Stimulated activated CD4-positive, alpha-beta T cell treated with anti-CD3 and anti-CD28 coated beads, Interleukin-2, amount 100 ng/mL, for 4 hours (primary cell): ENCODE measurements around the gene SHISA3.

Experiments used
- DNase-seq: peaks from one replicate; pipeline ENCODE4 v3.0.0-alpha.2; 2020; ENCODE audit warnings: low read depth

SHISA3 gene

GRCh38 chr4:42391981-42392380 lies 5.3 kb upstream of the SHISA3 start:
- DNase-seq, result no peak

- no peak for DNase-seq
Observed at GRCh38 chr4:42392436-42392835, 4.9 kb upstream of the SHISA3 start.

- DNase-seq, result no peak
Observed at GRCh38 chr4:42395595-42395994, 1.7 kb upstream of the SHISA3 start.

GRCh38 chr4:42396361-42396751 lies 932 bp upstream of the SHISA3 start:
- no peak for DNase-seq

- DNase-seq, result no peak
Observed at GRCh38 chr4:42397635-42398170, 415 bp downstream of the SHISA3 start.

- DNase-seq, result no peak
Observed at GRCh38 chr4:42398171-42398870, 1.0 kb downstream of the SHISA3 start.

- no peak for DNase-seq
Observed at GRCh38 chr4:42398871-42399331, 1.6 kb downstream of the SHISA3 start.

DNA sequence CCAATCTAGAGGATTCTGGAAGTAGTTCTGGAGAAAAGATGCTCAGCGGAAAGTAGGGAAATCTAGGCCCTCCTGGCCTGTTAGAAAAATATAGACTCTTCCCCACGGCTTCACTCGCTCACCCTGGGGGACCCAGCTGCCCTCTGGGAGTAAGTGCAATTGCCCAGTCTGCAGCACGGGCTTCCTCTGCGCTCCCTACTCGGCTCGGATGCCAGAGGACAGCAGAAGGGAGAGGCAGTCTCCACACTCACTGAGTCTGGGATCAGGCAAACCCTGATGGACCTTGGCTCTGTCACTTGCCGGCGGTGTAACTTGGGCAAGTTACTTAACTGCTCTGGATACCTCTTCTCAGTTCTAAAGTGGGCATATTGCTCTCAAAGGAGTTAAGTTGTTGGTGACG lies 2.1 kb downstream of the SHISA3 start:
- DNase-seq, result no peak

- no peak for DNase-seq
Observed at GRCh38 chr4:42401171-42401570, 3.9 kb downstream of the SHISA3 start.

DNA sequence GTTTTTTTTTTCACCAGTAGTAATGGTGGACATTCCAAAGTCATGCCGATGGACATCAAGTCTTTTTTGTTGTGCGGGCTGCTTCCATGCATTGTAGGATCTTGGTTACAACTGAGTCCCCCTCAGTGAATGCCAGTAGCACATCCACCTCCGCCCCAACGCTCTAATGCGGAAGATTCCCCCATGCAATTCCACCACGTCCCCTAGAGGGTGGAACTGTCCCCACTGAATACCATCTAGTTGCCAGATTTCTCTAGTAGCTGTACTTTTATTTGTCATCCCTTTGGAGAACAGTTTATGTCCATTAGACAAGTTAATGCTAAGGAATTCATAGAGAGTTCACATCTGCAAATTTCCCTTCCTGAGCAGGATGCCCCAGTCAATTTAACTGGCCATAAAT lies 6.7 kb downstream of the SHISA3 start:
- no peak for DNase-seq

GRCh38 chr4:42410446-42410845 lies 13.2 kb downstream of the SHISA3 start:
- no peak for DNase-seq

GRCh38 chr4:42411803-42412202 lies 14.5 kb downstream of the SHISA3 start:
- DNase-seq, result no peak

GRCh38 chr4:42412251-42412650 lies 15.0 kb downstream of the SHISA3 start:
- DNase-seq, result no peak

- DNase-seq, result no peak
Observed at GRCh38 chr4:42415281-42415680, 18.0 kb downstream of the SHISA3 start.

GRCh38 chr4:42416017-42416416 lies 18.7 kb downstream of the SHISA3 start:
- DNase-seq, result no peak

DNA sequence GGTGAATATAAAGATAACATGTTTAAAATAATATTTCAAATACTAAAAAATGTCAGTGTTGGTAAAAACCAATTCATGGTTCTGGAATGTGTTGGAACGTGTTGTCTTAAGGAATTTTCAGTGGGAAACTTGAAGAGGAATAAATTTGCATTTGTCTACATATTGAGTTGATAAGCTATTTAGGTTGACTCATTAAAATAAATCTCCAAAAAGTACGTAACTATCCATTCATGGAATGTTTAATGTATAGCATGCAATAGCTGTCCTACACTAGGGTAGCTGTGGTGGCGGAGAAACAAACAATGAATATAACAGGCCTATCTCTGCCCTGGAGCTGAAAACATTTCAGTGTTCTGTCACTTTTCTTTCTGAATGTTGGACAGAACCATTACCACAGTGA lies 20.3 kb downstream of the SHISA3 start:
- no peak for DNase-seq

GRCh38 chr4:42420140-42420539 lies 22.9 kb downstream of the SHISA3 start:
- no peak for DNase-seq

DNA sequence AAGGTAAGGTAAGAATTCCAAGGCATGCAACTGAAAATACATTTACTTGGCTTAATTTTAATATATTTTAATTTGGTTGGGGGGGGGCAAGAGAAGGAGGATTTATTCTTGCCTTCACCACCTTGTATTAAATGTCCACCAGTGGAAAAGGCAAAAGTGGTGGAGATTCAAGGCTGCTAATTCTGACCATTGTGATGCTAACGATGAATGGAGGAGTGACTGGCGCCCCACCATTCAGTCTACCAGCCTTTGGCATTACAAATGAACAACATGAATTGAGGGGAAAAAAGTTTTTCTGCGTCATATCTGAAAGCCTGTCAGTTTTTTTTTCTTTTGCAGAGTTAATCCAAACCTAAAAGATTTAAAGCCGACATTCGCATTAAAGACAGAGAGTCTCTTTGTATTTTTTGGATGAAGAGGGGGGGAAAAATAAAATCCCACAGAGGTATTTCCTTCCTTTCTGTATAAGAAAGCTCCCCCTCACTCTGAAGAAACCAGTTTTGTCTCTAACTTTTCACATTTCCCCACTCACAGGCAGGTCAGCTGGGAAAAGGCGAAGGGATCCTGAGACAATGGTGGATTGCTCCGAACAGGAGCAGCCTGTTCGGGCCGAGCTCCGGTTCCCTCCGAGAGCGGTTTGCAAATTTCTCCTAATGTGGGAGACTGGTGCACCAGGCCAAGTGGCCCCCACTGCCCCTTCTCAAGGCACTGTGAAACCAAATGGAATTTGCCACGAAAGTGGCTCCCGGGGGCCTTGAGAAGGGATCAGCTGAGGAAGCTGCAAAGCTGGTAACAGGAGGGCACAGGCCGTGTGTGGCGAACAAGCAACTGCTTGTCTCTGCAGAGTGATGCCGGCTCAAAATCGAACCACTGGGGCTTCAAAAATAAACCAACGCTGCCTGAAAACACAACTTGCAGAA lies 28.1 kb downstream of the SHISA3 start:
- no peak for DNase-seq

DNA sequence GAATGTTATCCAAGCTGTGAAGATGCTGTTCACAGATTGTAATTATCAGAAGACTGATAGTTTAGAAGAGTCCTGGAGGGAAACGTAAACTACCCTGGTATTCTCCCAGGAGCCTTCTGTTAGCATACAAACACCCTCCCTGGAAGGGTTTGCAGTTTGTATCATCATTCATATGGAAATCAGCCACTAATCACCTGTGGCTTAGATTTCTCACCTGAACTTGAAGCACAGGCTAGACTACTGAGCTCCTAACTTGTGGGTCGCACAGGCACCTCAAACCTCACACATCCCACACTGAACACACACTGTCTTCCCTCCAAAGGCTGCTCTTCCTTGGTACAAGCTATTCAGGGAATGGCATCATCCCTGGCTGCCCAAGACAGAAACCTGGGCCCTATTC lies 30.7 kb downstream of the SHISA3 start:
- no peak for DNase-seq

DNA sequence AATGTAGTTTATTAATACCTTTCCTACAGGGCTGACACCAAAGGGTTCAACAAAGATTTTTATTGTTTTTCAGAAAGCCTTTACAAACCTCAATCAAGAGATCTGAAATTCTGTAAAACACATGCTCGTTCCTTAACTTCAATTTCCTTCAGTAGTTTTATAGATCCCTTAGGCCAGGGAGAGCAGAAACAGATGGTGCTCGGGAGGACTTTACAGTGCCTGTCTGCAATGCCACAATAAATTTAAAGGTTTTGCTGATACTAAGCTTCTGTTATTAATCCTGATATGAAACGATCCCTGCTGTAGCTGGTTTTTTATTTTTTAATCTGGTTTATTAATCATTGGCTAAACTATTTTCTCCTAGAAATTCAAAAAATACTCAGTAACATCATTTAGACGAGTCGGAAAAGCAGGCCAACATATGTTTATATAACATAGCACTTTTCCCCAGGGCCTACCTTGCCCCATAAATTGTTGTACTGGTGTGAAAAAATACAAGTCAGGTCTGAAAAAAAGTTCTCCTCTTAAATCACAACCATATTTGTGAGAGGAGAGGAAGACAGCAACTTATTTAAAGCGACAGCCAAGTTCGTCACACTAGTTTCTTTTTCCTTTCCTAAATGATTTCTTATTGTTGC lies 39.8 kb downstream of the SHISA3 start:
- no peak for DNase-seq

DNA sequence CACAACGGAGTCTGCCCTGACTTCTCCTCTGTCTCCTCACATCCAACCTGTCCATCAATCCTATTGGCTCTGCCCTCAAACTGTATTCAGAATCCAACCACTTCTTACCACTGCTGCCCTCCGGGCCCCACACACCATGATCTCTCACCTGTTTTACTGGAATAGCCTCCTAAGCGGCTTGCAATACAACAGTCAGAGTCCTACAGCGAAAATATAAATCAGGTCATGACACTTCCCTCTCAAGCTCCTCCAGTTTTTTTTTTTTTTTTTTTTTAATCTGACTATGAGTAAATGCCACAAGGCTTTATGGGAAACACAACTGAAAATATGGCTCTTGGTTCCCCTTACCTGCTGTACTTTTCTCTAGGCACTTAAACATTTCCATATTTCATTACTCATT lies 42.8 kb downstream of the SHISA3 start:
- DNase-seq, result no peak

DNA sequence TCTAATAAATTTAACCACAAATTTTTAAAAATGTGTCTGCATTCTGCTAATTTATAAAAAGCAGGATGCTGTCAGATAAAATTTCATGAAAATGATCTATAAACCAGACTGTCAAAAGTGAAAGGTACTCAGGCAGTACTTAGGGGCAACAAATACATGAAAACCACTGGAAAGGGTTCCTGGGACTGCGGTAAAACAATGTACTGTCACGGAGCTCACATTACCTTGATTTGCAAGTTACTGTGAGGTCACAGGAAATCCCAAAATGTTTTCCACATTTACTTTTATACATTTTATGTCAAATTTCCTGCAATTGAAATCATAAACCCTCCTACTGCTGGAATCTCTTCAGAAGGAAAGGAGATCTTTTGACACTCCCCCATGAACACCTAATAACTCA lies 45.3 kb downstream of the SHISA3 start:
- no peak for DNase-seq

GRCh38 chr4:42445038-42445437 lies 47.8 kb downstream of the SHISA3 start:
- no peak for DNase-seq
